K562 (cell line): ENCODE measurements around the gene GPN1. TPM values are rescaled to one million over a fixed set of nuclear protein-coding genes. Genes with fewer than 3 reads are reported as not detected.
A peak's percentile ranks its signal among the peaks of the same experiment; 100 is the strongest.

Experiments used
- BRF1 ChIP-seq: IDR thresholded peaks from 3 replicates; pipeline ENCODE4 v1.6.1; 2011; ENCODE audit warnings: borderline replicate concordance, mild to moderate bottlenecking; ENCODE audit not compliant: insufficient read length; ENCODE audit errors: extremely low read depth
- CUX1 ChIP-seq: fragments of 200-800 bp; sonication (Bioruptor generic); IDR thresholded peaks from 2 replicates; pipeline ENCODE4 v1.6.1; 2016; ENCODE audit warnings: missing genetic modification characterization, missing compliant biosample characterization
- FOXJ2 ChIP-seq: fragments of 200-800 bp; sonication (Bioruptor generic); IDR thresholded peaks from 2 replicates; pipeline ENCODE4 v1.6.1; 2016; ENCODE audit warnings: missing genetic modification characterization, missing compliant biosample characterization
- HDAC1 ChIP-seq, 2 experiments: fragments of 450-650 bp; IDR thresholded peaks; 2 replicates each; pipeline ENCODE4 v1.6.1; 2016 to 2017; ENCODE audit warnings: inconsistent platforms in 1 of 2, mild to moderate bottlenecking in 1 of 2, moderate library complexity in 1 of 2
- HOMEZ ChIP-seq: fragments of 250-450 bp; sonication (Bioruptor Pico); IDR thresholded peaks from 2 replicates; pipeline ENCODE4 v1.4.0; 2020; ENCODE audit warnings: mild to moderate bottlenecking, moderate library complexity
- ILF3 ChIP-seq: fragments of 450-650 bp; IDR thresholded peaks from 2 replicates; pipeline ENCODE4 v1.6.1; 2018; ENCODE audit warnings: antibody characterized with exemption, mild to moderate bottlenecking, moderate library complexity, borderline replicate concordance
- KLF16 ChIP-seq: IDR thresholded peaks from 2 replicates; pipeline ENCODE4 v1.6.1; 2016; ENCODE audit warnings: antibody characterized with exemption
- MAFK ChIP-seq: IDR thresholded peaks from 2 replicates; pipeline ENCODE4 v1.6.1; 2011; ENCODE audit warnings: low read length, improper control_type of control experiment
- MBD1 ChIP-seq: fragments of 250-450 bp; sonication (Bioruptor Pico); IDR thresholded peaks from 2 replicates; pipeline ENCODE4 v1.8.0; 2022; ENCODE audit warnings: inconsistent platforms
- STAG1 ChIP-seq: sonication (generic); formaldehyde crosslinking; IDR thresholded peaks from 2 replicates; pipeline ENCODE4 v1.5.0; 2020; ENCODE audit warnings: missing genetic modification reagents, borderline replicate concordance
- TAF1 ChIP-seq: IDR thresholded peaks from 2 replicates; pipeline ENCODE4 v1.6.1; 2011; ENCODE audit warnings: mild to moderate bottlenecking, low read length, moderate library complexity; ENCODE audit not compliant: insufficient read depth, control insufficient read depth, severe bottlenecking; ENCODE audit errors: extremely low read depth
- TRIM28 ChIP-seq: fragments of 450-650 bp; IDR thresholded peaks from 2 replicates; pipeline ENCODE4 v1.6.1; 2017
- ZNF41 ChIP-seq: fragments of 250-450 bp; sonication (Bioruptor Pico); conservative IDR thresholded peaks from 2 replicates; pipeline ENCODE4 v1.4.0; 2020; ENCODE audit warnings: mild to moderate bottlenecking
- polyA plus RNA-seq, 8 experiments: library from polyadenylated mRNA; depleted of rRNA in 4 of 8; stranded (reverse) in 5 of 8; unstranded in 3 of 8; fragments of >200 nt; fragmentation: Nextera tagmentation in 2 of 8; fragmentation: Illumina TruSeq in 1 of 8; extraction: Ambion mirVana in 2 of 8; extraction: Trizol in 1 of 8; gene quantifications; 2 replicates each; pipeline versions ENCODE4 v1.2.1 to v1.2.3, GENCODE V29; 2011 to 2014; ENCODE audit warnings: inconsistent platforms in 1 of 8, missing spikeins in 1 of 8
- total RNA-seq, 7 experiments: library from RNA; depleted of rRNA in 6 of 7; stranded (reverse); fragments of >200 nt in 6 of 7; fragmentation: Illumina TruSeq in 2 of 7; extraction: Trizol in 2 of 7; gene quantifications; 2 replicates each; pipeline versions ENCODE4 v1.2.1 to v1.2.3, GENCODE V29; 2011 to 2021; ENCODE audit warnings: low replicate concordance in 1 of 7
- TF ChIP-seq, protein P1 (sequence below): sonication (generic); formaldehyde crosslinking; IDR thresholded peaks from 2 replicates; pipeline ENCODE4 v1.8.0; 2022; ENCODE audit warnings: missing genetic modification reagents, mild to moderate bottlenecking, moderate library complexity, borderline replicate concordance
- TF ChIP-seq, protein P2 (sequence below): sonication (generic); formaldehyde crosslinking; IDR thresholded peaks from 2 replicates; pipeline ENCODE4 v1.8.1; 2022; ENCODE audit warnings: missing genetic modification reagents

Gene GPN1
- total and polyA plus RNA-seq, 9 of the 15 experiments (the other 6 are each of a cell fraction or from before 2014, with no cell fraction given): 23.4 to 171 (median 48.2) TPM

DNA sequence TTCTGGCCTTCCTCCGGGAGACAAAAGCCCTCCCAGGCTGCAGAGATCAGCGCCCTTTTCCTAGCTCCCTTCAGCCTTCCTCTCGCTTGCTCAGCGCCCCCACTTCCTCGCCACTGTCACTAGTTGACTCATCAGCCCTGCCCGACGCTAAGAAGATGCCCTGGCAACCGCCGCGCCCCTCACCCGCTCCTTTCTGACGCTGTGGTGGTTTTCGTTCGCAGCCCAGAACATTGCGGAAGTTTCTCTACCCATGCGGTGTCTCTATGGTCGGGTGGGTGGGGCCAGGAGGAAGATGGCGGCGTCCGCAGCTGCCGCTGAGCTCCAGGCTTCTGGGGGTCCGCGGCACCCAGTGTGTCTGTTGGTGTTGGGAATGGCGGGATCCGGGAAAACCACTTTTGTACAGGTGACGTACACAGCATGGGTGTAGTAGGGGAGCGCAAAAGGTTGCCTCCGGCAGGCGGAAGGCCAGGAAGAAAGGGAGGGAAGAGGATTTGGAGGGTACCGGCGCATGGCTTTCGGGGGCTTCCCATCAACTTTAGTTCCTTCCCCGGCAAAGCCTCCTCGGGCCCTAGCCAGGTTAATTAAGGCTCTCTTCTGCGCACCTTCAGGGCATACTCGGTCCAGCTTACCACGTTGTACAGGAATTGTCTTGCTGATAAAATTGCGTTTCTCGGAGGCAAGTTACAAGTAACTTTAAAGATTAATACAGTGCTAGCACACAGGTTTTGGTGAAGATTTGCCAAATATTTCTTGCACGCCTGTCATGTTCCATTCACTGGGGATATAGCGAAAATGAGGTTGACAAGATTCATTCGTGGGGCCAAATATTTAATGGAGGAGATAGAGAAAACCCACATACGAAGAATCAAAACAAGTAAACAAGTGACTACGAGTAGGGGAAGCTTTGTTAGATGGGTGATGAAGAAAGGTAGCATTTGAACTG lies at the start of gene GPN1, which contains the start of gene CCDC121 (continued):
- TF ChIP-seq ILF3: no peak
- TF ChIP-seq CUX1 (CRISPR knock-in tag): no peak
- TF ChIP-seq TAF1: peak; percentile 97
- no peak for TF ChIP-seq KLF16
- peak in 1 of 2 experiments; percentile 94; a peak in 2 of 4 replicates for TF ChIP-seq HDAC1 (IDR thresholded peaks at IDR 0.05)
- no peak for TF ChIP-seq BRF1
- no peak for TF ChIP-seq HOMEZ (CRISPR knock-in tag)
- no peak for TF ChIP-seq STAG1
- no peak for TF ChIP-seq ZNF41 (CRISPR knock-in tag)
- TF ChIP-seq, protein P1, sequence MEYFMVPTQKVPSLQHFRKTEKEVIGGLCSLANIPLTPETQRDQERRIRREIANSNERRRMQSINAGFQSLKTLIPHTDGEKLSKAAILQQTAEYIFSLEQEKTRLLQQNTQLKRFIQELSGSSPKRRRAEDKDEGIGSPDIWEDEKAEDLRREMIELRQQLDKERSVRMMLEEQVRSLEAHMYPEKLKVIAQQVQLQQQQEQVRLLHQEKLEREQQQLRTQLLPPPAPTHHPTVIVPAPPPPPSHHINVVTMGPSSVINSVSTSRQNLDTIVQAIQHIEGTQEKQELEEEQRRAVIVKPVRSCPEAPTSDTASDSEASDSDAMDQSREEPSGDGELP (CRISPR knock-in tag): peak; percentile 88; the same call in 1 of the 2 replicates
- TF ChIP-seq MBD1 (CRISPR knock-in tag): no peak
- TF ChIP-seq FOXJ2 (tag): no peak
- TF ChIP-seq TRIM28: 0 out of 2 replicates have a peak, but pooled peaks have one; percentile 24
- TF ChIP-seq MAFK: no peak
- TF ChIP-seq, protein P2, sequence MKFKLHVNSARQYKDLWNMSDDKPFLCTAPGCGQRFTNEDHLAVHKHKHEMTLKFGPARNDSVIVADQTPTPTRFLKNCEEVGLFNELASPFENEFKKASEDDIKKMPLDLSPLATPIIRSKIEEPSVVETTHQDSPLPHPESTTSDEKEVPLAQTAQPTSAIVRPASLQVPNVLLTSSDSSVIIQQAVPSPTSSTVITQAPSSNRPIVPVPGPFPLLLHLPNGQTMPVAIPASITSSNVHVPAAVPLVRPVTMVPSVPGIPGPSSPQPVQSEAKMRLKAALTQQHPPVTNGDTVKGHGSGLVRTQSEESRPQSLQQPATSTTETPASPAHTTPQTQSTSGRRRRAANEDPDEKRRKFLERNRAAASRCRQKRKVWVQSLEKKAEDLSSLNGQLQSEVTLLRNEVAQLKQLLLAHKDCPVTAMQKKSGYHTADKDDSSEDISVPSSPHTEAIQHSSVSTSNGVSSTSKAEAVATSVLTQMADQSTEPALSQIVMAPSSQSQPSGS (CRISPR knock-in tag): no peak
